Thyroid gland (tissue), 4 donors: ENCODE data around the gene RFLNA.

Experiments
- CTCF ChIP-seq, 6 experiments: fragments of 200-600 bp in 3 of 6; fragments of 450-650 bp in 3 of 6; sonication (generic) in 3 of 6; IDR thresholded peaks; one replicate each; pipeline ENCODE4 v1.5.1; 2016 to 2019; ENCODE audit warnings: antibody characterized with exemption in 6 of 6, mild to moderate bottlenecking in 2 of 6, inconsistent platforms in 1 of 6, moderate library complexity in 1 of 6
- POLR2A ChIP-seq, 2 donors: fragments of 450-650 bp; IDR thresholded peaks; one replicate each; pipeline ENCODE4 v1.6.1; 2017; ENCODE audit warnings: antibody characterized with exemption in 2 of 2, mild to moderate bottlenecking in 2 of 2, moderate library complexity in 1 of 2

DNA sequence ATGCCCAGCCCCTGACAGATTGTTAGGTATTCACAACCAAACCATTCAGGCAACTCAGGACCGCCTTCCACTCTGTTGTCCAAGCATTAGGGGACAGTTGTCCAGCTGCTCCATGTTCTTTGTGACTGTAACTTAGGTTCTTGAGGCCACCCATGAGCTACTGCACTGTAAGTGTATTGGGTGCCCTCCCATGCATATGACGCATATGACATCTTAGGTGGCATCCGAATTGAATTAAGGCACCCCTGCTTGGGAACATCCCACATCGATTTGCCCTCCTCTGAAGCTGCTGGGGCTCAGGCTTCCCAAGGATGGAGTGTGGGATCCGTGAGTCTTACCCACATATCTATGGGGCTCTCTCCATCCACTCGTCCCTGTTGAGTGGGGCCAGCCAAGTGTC is 17.7 kb downstream of the RFLNA start:
- no peak for TF ChIP-seq CTCF (IDR thresholded peaks at IDR 0.05)
- no peak for TF ChIP-seq POLR2A (IDR thresholded peaks at IDR 0.05)
